Bronchial epithelial cell (primary cell): ENCODE results near the gene SH3BP1. TPM values are rescaled to one million over a fixed set of nuclear protein-coding genes. Genes with fewer than 3 reads are reported as not detected.

Experiments
- DNase-seq: peaks from one replicate; pipeline ENCODE4 v3.0.0-alpha.2; 2010; ENCODE audit warnings: low read depth
- FAIRE-seq: peaks from 2 replicates; lab custom pipeline; 2011; peaks lifted over from hg19 to GRCh38; lab: Jason Lieb, UNC
- H3K27me3 ChIP-seq: 2 replicates; pipeline ENCODE4 v1.5.1; 2011; ENCODE audit warnings: low read length; ENCODE audit not compliant: control insufficient read depth, insufficient read depth
- H3K36me3 ChIP-seq: 2 replicates; pipeline ENCODE4 v1.5.1; 2011; ENCODE audit warnings: low read length; ENCODE audit not compliant: control insufficient read depth, insufficient read depth
- H3K4me3 ChIP-seq: 2 replicates; pipeline ENCODE4 v1.5.1; 2011; ENCODE audit warnings: mild to moderate bottlenecking, low read depth, low read length, control low read depth
- total RNA-seq: library from RNA; depleted of rRNA; stranded (reverse); fragments of >200 nt; gene quantifications from 2 replicates; pipeline ENCODE4 v1.2.1, GENCODE V29; 2014
- TF ChIP-seq, protein P1 (sequence below): IDR thresholded peaks from 2 replicates; pipeline ENCODE4 v1.5.1; 2011; ENCODE audit warnings: mild to moderate bottlenecking, moderate library complexity, low read length, control low read depth, inconsistent platforms; ENCODE audit not compliant: insufficient read depth, severe bottlenecking

The SH3BP1 gene
- total RNA-seq, 1 donor from 2014 or later = 15.5 TPM

DNA sequence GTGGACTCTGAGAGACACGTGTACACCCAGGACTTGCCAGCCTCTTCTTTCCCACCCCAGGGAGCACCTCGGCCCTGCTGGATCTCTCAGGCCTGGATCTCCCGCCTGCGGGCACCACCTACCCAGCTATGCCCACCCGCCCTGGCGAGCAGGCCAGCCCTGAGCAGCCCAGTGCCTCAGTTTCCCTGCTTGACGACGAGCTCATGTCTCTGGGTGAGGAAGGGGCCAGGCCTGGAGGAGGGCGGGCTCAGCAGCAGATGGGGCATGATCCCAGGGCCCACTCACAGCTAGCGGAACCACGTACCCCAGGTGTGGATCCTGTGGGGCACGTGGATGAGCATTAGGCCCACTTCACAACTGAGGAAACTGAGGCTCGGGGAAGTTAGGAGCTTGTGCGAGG, 13.7 kb upstream of the SH3BP1 start:
- FAIRE-seq = no peak
- DNase-seq = no peak
- Histone ChIP-seq H3K4me3 (no peak overlapping the region), H3K36me3 (peaks cover 16% of the 10 kb centered on the region), H3K27me3 (no peaks in the 10 kb centered on the region)
- TF ChIP-seq, protein P1, sequence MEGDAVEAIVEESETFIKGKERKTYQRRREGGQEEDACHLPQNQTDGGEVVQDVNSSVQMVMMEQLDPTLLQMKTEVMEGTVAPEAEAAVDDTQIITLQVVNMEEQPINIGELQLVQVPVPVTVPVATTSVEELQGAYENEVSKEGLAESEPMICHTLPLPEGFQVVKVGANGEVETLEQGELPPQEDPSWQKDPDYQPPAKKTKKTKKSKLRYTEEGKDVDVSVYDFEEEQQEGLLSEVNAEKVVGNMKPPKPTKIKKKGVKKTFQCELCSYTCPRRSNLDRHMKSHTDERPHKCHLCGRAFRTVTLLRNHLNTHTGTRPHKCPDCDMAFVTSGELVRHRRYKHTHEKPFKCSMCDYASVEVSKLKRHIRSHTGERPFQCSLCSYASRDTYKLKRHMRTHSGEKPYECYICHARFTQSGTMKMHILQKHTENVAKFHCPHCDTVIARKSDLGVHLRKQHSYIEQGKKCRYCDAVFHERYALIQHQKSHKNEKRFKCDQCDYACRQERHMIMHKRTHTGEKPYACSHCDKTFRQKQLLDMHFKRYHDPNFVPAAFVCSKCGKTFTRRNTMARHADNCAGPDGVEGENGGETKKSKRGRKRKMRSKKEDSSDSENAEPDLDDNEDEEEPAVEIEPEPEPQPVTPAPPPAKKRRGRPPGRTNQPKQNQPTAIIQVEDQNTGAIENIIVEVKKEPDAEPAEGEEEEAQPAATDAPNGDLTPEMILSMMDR = no peak

DNA sequence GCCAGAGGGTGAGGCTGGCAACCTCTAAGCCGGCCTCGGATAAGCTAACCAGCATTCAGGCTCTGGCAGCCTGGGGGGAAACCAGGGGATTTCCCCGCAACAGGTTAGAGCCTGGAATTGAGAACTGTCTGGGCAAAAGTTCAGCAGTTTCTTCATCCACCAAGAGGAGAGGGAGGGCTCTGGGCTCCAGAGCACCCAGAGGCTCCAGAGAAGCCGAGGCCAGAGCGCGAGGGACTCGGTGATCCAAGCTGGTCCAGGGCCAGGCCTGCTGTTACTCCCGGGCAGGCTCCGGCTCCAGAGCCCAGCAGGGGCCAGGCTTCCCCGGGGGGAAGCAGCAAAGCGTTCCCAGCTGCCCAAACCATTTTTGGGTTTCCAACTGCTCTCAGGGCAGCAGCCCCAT, 13.3 kb upstream of the SH3BP1 start:
- no peaks in the 10 kb centered on the region for H3K27me3 ChIP-seq
- no peak for DNase-seq
- TF ChIP-seq, protein P1 = no peak
- H3K4me3 ChIP-seq = no peak overlapping the region
- H3K36me3 ChIP-seq = peaks cover 17% of the 10 kb centered on the region
- FAIRE-seq = no peak

DNA sequence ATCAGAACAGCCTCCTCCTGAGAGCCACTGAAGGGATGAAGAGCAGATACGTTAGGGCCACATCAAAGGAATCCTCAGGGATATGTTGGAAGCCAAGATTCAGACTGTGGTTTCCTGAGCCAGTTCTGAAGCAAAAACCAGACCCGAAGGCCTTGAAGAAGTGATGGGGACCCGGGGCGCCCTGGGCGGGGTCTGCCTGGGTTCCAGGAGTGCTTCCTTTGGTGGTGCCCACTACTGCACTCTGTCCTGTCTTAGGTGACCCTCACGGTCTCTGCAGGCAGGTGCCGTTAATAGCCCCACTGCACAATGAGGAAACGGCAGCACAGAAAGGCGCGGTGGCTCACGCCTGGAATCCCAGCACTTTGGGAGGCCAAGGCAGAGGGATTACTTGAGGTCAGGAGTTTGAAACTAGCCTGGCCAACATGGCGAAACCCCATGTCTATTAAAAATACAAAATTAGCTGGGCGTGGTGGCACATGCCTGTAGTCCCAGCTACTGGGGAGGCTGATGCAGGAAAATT, 12.9 kb upstream of the SH3BP1 start:
- Histone ChIP-seq H3K36me3 (peaks cover 17% of the 10 kb centered on the region), H3K27me3 (no peaks in the 10 kb centered on the region), H3K4me3 (no peak overlapping the region)
- DNase-seq (no peak), FAIRE-seq (no peak)
- TF ChIP-seq, protein P1 = no peak

DNA sequence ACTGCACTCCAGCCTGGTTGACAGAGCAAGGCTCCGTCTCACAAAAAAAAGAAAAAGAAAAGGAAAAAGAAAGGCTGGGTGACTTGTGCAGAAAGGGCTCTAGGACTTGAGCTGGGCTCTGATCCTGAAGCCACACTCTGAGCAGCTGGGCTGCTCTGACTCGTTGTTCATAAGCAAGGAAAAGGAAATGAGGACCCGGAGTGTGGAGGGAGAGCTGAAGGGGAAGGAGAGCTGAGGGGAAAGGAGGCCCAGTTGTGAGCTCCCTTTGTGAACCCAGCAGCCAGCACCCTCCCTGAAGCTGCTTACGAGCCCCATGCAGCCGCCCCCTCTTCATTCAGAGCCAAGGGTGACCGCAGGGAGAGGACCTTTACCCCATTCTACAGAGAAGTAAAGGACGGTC, 12.3 kb upstream of the SH3BP1 start:
- DNase-seq (no peak), FAIRE-seq (no peak)
- Histone ChIP-seq H3K36me3 (peaks cover 18% of the 10 kb centered on the region), H3K27me3 (no peaks in the 10 kb centered on the region), H3K4me3 (no peak overlapping the region)
- TF ChIP-seq, protein P1 = no peak

DNA sequence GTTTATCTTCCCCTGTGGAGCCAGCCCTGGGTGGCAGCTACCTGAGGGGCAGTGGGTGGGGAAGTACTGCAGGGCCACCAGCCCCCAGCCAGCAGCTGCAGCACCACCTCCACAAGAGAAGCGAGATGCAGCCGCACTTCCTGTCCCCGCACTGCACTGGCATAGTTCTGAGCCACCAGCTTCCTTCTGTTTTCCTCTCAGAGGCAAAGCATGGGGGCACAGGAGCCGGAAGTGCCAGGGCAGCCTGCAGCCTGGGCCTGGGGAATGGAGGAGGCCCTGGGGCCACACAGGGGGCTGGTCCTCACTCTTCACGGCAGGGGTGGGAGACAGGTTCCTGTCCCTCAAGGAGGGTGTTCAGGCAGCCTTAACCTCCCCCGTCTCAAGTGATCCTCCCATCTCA, 11.9 kb upstream of the SH3BP1 start:
- no peaks in the 10 kb centered on the region for H3K27me3 ChIP-seq
- TF ChIP-seq, protein P1 = no peak
- DNase-seq = no peak
- no peak for FAIRE-seq
- no peak overlapping the region for H3K4me3 ChIP-seq
- H3K36me3 ChIP-seq = peaks cover 20% of the 10 kb centered on the region

DNA sequence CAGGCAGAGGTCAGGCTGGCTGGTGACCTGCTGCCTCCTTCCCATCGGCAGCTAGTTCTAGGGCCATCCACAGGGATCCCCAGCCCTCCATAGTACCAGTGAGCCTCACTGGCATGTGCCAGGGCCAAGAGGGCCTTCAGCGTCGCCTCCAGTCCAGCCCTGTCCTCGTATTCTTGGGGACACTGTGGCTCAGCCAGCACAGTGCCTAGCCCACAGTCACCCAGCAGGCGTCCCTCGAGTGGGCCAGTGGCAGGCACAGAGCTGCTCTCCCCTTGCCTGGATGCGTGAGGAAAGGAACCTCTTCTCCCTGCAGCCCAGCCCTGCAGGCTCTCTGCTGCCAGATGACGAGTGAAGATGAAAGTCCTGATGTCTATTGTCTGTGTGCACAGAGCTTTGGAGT, 10.6 kb upstream of the SH3BP1 start:
- no peaks in the 10 kb centered on the region for H3K27me3 ChIP-seq
- peaks cover 17% of the 10 kb centered on the region for H3K36me3 ChIP-seq
- TF ChIP-seq, protein P1 = no peak
- no peak overlapping the region for H3K4me3 ChIP-seq
- FAIRE-seq (no peak), DNase-seq (no peak)
